Hepatic stellate cell (primary cell): ENCODE results near the gene CFAP99.
"Not testable (repeated sequence)": the region's sequence is repeated elsewhere in the genome, so short reads cannot be mapped to it uniquely, and the experiment has no call there.

Experiments used
- DNase-seq: peaks from one replicate; pipeline ENCODE4 v3.0.0; 2011; ENCODE audit warnings: low spot score

CFAP99 gene

DNA sequence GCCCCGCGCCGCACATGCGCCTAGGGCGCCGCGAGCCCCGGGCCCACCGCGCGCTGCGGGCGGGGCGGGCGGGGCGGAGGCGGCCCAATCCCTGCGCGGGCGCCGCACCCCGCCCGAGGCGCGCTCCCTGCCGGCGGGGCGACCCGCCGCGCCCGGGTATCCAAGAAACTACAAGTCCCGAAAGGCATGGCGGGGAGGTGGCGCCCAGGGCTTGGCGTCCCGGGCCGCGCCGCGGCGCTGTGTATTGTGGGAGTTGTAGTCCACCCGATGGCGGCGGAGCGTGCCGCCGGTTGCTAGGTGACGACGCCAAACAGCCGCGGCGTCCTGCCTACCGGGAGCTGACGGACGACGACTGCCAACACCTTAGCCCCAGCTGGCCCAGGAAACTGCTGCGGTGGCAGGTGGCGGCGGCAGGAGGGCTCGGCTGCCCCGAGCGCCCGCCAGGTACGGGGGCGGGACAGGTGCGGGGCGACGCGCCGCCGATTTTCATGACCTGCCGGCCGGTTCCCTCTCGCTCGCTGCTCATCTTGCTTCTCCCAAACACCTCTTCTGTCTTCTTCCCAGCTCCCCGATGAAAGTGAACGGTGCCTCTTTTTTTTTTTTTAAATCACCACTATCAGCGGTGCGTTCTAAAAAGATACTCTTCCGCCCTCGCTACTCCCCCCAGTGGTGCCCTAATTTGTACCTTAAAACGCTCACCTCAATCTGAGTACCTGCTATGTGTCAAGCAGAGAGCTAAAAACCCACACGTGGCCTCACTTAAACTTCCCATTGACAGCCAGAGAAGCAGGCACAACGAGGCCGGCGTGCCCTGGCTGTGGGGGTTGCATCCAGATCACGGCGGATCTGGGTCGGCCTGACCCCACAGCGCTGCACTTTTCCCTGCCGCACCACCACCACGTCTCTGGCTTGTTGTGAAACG, at the start of gene CFAP99:
TSS of gene CFAP99 (plus strand) at position 306 of the 922 bp plus-strand sequence.
- DNase-seq, result peak; percentile 97

GRCh38 chr4:2370597-2371320, 48.0 kb upstream of the CFAP99 start:
- DNase-seq, result no peak

DNA sequence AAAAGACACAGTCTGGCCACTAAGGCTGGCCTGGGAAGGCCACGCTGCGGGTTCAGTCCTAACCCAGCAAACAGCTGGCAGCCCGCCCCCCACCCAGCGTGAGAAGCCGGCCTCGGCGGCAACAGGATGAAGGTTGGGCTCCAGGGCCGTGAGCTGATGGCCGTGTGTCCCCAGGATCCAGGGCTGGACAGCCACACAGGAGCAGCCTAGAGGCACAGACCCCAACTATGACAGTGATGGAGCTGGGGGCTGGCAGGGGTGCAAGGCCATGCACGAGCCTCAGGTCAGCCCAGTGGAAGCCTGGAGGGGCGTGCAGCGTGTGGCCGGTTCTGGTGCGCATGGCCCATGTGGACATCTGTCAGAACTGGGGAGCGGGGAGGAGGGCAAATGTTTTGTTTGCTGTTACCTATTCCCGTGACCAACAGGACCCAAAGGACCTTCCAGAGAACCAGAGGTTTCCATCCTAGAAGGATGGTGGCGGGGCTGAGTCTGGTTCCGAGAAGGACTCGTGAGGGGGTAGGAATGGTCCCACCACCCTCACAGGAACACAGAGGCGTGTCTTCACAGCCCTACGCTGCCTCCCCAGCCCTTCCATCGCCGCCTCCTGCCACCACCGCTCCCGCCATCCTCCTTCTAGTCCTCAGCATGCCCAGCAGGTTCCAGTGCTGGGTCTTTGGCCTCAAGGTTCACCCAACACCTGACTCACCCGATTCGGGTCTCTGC, 46.8 kb upstream of the CFAP99 start:
- DNase-seq, result no peak

GRCh38 chr4:2372488-2373030, 46.2 kb upstream of the CFAP99 start:
- no peak for DNase-seq

DNA sequence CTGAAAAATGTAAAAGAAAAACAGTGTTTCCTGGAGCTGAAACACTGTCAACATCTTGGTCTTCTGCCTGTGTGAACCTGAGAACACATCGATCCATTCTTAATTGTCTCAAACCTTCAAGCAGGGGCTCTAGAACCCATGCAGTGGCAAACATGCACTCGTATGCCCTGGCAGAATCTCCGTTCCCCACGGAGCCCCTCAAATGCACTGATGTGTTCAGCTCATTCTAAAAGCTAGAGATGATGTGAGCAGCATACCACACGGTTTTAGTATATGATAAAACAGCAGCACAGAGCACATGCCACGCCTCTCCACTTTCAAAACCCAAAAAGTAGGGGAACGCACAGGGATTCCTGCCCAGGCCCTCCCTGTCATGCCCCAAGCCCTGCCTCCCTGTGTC, 45.2 kb upstream of the CFAP99 start:
- no peak for DNase-seq

- no peak for DNase-seq
Observed at GRCh38 chr4:2375427-2375826, 43.3 kb upstream of the CFAP99 start.

GRCh38 chr4:2377241-2377640, 41.5 kb upstream of the CFAP99 start:
- no peak for DNase-seq

DNA sequence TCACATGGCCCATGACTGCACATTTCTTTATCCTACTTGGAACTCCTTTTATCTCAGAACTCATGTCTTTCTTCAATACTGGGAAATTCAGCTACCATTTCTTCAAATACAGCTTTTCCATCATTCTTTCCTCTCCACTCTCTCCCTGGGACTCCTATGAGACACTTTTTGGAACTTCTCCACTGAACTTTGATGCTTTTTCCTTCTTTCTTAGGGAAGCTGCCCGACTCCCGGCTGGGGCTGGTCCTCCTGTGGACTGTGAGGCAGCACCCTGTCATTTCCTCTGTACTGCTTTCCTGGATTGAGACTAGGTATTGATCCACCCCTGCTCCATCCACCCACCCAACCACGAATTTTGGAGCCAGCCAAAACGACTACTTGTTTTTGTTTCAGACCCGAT, 40.4 kb upstream of the CFAP99 start:
- no peak for DNase-seq

- DNase-seq, result no peak
Observed at GRCh38 chr4:2378898-2379297, 39.9 kb upstream of the CFAP99 start.

GRCh38 chr4:2380589-2380988, 38.2 kb upstream of the CFAP99 start:
- DNase-seq, result not testable (repeated sequence)

GRCh38 chr4:2382769-2383202, 36.0 kb upstream of the CFAP99 start:
- DNase-seq, result not testable (repeated sequence)

- not testable (repeated sequence) for DNase-seq
Observed at GRCh38 chr4:2383220-2383631, 35.5 kb upstream of the CFAP99 start.

DNA sequence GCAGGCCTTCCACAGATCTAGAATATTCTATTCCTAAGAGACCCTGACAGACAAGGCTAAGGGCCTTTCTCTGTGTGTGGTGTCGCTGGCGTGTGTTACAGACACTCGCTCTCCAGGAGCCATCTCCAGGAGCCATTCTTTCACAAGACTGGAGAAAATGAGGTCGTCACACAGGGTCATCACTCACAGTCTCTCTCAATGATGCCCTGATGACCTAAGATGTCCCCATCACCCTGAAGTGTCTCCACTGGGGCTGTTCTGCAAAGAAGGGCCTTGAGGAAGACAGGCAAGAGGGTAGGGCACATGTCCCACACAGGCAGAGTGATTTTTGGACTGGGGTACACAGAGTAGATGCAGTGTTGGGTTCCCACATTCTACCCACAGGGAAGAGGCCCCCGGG, 35.0 kb upstream of the CFAP99 start:
- DNase-seq, result no peak

DNA sequence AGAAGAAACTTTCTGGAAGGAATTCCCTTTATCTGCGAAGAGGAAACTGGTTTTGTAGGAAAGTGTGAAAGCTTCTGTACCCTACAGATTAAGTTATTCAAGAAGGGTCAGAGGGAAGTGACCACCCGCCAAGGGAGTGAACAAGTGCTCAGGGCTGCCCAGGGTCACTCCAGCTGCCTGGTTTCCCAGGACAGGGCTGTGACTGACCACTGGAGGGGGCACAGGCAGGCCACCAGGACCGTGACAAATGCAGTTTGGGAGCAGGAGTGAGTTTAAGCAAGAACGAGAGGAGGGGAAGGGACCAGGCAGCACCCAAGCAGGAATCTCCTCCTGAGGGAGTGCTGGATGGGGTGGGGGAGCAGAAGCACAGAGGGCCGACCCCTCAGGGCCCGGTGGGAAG, 34.5 kb upstream of the CFAP99 start:
- no peak for DNase-seq

DNA sequence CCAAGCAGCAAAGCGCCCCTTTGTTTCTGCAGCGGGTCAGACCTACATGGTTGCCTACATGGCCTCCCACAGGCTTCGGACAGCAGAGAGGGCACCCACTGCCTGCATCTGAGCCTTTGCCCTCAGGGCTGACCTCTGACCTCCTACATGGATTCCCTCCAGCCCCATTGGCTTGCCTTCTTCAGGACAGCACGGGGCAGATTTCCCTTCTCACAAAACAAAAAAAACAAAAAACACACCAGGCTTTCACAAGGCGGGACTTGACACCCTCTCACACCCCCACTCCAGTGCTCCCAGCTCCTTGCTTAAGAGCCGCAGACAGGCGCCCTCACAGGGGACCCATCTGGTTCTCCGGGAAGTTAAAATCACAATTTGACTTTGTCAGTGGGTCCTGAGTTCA, 33.2 kb upstream of the CFAP99 start:
- DNase-seq, result no peak

- no peak for DNase-seq
Observed at GRCh38 chr4:2386717-2387116, 32.0 kb upstream of the CFAP99 start.

- DNase-seq, result no peak
Observed at GRCh38 chr4:2387218-2387617, 31.5 kb upstream of the CFAP99 start.

- no peak for DNase-seq
Observed at GRCh38 chr4:2387829-2388228, 30.9 kb upstream of the CFAP99 start.

DNA sequence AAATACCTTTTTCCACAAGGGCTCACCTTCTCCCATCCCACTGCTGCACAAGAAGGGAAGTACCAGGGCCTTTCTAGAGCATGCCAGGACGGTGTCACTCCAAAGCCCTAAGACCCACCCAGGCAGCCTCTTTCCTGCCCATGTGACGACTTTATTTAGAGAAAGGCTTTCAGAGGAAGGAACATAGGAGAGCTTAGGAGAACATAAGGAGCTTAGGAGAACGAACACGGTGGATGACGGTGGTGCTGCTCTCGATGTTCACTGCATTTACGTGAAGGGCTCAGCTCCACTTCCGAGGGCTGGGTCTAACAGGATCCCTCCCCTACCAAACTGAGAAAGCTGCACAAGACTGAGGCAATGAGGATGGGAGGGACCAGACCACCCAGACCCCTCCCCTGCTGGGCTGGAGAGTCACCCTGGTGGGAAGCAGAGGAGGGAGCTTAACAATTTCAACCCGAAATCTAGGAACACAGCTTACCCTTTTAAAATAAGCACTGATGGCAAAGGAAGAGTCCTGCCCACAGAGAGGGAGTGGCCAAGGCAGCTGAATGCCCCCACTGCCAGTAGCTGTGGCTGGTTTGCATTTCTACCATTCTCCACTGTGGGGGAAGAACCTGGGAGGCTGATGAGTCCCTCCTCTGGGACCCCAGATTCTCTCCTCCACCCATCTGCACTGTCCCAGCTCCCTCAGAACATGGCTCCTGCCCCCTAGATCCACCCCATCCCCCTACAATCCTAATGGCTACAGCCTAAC, 30.1 kb upstream of the CFAP99 start:
- no peak for DNase-seq

DNA sequence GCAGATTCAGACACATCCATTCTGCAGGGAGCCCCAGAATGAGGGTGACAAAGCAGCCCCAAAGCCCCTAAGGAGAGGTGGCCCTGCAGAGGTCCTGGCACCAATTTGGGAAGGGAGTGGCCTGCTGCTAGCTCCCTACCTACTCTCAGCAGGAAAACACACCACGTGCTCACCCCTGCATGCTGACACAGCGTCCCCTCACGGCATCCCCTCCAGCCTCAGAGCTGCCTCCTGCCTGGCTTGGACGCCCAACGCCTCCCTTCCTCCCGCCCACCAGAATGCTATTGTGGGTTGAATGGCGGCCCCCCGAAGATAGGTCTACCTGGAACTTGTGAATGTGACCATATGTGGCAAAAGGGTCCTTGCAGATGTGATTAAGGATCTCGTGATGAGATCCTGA, 29.1 kb upstream of the CFAP99 start:
- DNase-seq, result no peak

DNA sequence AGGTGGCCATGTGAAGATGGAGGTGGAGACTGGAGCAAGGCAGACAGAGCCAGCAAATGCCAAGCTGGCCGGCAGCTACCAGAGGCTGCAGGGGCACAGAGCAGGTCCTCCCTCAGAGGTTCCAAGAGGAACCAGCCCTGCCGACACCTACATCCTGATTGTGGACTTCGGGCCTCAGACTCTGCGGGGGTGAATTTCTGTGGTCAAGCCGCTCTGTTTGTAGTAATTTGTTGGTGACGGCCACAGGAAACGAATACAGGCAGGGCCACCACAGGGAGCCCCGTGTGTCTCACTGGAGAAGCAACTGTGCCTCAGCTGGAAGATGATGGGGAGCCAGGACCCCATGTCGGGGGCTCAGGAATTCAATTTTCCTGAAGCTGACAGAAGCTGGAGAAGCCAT, 28.6 kb upstream of the CFAP99 start:
- no peak for DNase-seq
